Endodermal cell (in vitro differentiated cells): ENCODE results near the gene LCAT. TPM values are rescaled to one million over a fixed set of nuclear protein-coding genes. Genes with fewer than 3 reads are reported as not detected.
A peak's percentile ranks its signal among the peaks of the same experiment; 100 is the strongest.
"Not testable (repeated sequence)": the region's sequence is repeated elsewhere in the genome, so short reads cannot be mapped to it uniquely, and the experiment has no call there.

ENCODE experiments used
- DNase-seq: peaks from one replicate; pipeline ENCODE4 v3.0.0-alpha.2; 2017
- H3K27ac ChIP-seq: 2 replicates; pipeline ENCODE4 v1.5.1; 2013; ENCODE audit warnings: mild to moderate bottlenecking, low read depth, low read length, moderate library complexity
- H3K27me3 ChIP-seq: 2 replicates; pipeline ENCODE4 v1.6.1; 2013; ENCODE audit warnings: mild to moderate bottlenecking, low read length, moderate library complexity; ENCODE audit not compliant: insufficient read depth, control insufficient read depth, poor library complexity, severe bottlenecking
- H3K36me3 ChIP-seq: 2 replicates; pipeline ENCODE4 v1.7.0; 2013; ENCODE audit warnings: mild to moderate bottlenecking, low read length, moderate library complexity; ENCODE audit not compliant: control insufficient read depth, insufficient read depth
- H3K4me1 ChIP-seq: one replicate; pipeline ENCODE4 v1.7.0; 2013; ENCODE audit warnings: low read length; ENCODE audit not compliant: control insufficient read depth, insufficient read depth
- H3K4me3 ChIP-seq: 2 replicates; pipeline ENCODE4 v1.5.1; 2013; ENCODE audit warnings: mild to moderate bottlenecking, low read length, moderate library complexity
- H3K9ac ChIP-seq: 2 replicates; pipeline ENCODE4 v1.6.1; 2013; ENCODE audit warnings: mild to moderate bottlenecking, low read length, moderate library complexity; ENCODE audit not compliant: poor library complexity, severe bottlenecking; ENCODE audit errors: extremely low read depth
- H3K9me3 ChIP-seq: 2 replicates; pipeline ENCODE4 v1.6.1; 2013; ENCODE audit warnings: mild to moderate bottlenecking, low read length, moderate library complexity; ENCODE audit not compliant: control insufficient read depth
- H3K27ac Mint-ChIP-seq: 2 replicates; pipeline ENCODE4 v1.8.0; 2020; ENCODE audit warnings: mixed read lengths
- H3K27me3 Mint-ChIP-seq: 2 replicates; pipeline ENCODE4 v1.8.0; 2021; ENCODE audit warnings: mild to moderate bottlenecking, mixed read lengths; ENCODE audit not compliant: insufficient read depth
- H3K36me3 Mint-ChIP-seq: 2 replicates; pipeline ENCODE4 v1.8.0; 2020; ENCODE audit warnings: low read depth, mixed read lengths
- H3K4me1 Mint-ChIP-seq: 2 replicates; pipeline ENCODE4 v1.8.0; 2020; ENCODE audit warnings: mixed read lengths
- H3K4me3 Mint-ChIP-seq: 2 replicates; pipeline ENCODE4 v1.8.0; 2020; ENCODE audit warnings: mild to moderate bottlenecking, moderate library complexity, mixed read lengths
- H3K9me3 Mint-ChIP-seq: 2 replicates; pipeline ENCODE4 v1.8.0; 2020; ENCODE audit warnings: mild to moderate bottlenecking, mixed read lengths
- WGBS, 2 experiments: methylation state at CpG; one replicate each; pipeline versions ENCODE4 v1.1.5 to v1.1.7; 2013; ENCODE audit warnings: missing lambda C conversion rate in 2 of 2, mixed read lengths in 1 of 2; ENCODE audit not compliant: insufficient coverage in 1 of 2, insufficient read length in 1 of 2; 5-methylcytosine and 5-hydroxymethylcytosine counted together
- total RNA-seq, 2 donors: library from RNA; stranded (reverse); fragmentation: NEBNext Ultra II Directional in 1 of 2; extraction: Animal tissue kit (Norgen Biotek cat#: 25700) in 1 of 2; gene quantifications; 2 replicates in 1 of 2; 3 replicates in 1 of 2; pipeline ENCODE4 v1.2.1, GENCODE V29; 2021
- TF ChIP-seq, protein P1 (sequence below): fragments of 200-600 bp; sonication (generic); conservative IDR thresholded peaks from 2 replicates; pipeline ENCODE4 v1.5.0; 2021; ENCODE audit warnings: antibody characterized with exemption, mild to moderate bottlenecking

Gene LCAT
- total RNA-seq, 2 donors from 2014 or later, result 8.4 to 14.3 TPM

DNA sequence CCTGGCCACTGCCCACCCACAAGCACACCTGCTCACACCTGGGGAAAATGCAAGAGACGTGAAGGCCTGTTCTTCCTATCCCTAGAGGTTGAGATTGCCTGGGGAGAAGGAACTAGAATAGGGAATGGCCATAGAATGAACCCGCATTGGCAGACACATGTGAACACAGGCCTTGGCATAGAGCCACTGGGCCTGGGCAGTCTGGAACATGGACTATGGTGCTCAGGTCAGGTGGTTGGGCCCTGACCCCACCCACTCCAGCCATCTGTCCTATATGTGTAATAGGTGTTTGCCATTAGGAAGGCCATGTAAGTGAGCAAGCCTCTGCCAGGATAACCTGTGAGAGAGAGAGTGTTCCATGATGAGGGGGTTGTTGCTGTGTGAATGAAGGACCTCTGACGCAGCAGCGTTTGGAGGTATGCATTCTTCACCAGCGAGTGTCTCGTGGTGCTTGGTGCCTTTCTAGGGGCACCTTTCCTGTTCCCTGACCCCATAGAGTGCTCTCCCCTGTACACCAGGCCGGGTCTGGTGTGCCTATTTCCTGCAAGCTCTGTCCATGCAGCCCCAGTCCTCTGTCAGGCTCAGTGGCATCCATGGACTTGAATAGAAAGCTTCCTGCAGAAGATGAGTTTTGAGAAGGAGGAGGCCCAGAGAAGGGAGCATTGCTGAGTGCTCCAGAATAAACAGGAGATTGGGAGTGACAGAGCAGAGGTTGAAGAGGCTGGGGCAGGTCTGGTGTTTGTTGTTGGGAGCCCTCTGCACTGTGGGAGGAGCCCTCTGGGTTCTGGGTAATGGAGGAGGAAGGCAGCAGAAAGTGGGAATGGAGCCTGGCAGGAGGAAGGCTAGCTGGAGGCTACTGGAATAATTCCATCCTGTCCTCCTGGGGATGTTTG, 27.8 kb downstream of the LCAT start:
- DNase-seq, result no peak
- Histone ChIP-seq H3K36me3 (peaks cover 23% of the 10 kb centered on the region), H3K9me3 (no peaks in the 10 kb centered on the region), H3K9ac (no peak overlapping the region), H3K27me3 (no peaks in the 10 kb centered on the region), H3K4me3 (no peak overlapping the region), H3K4me1 (peaks cover 4% of the 10 kb centered on the region), H3K27ac (no peak overlapping the region)
- TF ChIP-seq, protein P1, sequence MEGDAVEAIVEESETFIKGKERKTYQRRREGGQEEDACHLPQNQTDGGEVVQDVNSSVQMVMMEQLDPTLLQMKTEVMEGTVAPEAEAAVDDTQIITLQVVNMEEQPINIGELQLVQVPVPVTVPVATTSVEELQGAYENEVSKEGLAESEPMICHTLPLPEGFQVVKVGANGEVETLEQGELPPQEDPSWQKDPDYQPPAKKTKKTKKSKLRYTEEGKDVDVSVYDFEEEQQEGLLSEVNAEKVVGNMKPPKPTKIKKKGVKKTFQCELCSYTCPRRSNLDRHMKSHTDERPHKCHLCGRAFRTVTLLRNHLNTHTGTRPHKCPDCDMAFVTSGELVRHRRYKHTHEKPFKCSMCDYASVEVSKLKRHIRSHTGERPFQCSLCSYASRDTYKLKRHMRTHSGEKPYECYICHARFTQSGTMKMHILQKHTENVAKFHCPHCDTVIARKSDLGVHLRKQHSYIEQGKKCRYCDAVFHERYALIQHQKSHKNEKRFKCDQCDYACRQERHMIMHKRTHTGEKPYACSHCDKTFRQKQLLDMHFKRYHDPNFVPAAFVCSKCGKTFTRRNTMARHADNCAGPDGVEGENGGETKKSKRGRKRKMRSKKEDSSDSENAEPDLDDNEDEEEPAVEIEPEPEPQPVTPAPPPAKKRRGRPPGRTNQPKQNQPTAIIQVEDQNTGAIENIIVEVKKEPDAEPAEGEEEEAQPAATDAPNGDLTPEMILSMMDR, result no peak
- Mint-ChIP-seq H3K4me1 (peaks cover 28% of the 10 kb centered on the region), H3K36me3 (peaks cover 25% of the 10 kb centered on the region), H3K4me3 (no peak overlapping the region), H3K27ac (peak overlapping the region; percentile 71), H3K27me3 (no peaks in the 10 kb centered on the region), H3K9me3 (no peaks in the 10 kb centered on the region)
- WGBS, 2 experiments, result 88 to 95% methylated on average over 6 to 7 of the region's 7 CpGs

DNA sequence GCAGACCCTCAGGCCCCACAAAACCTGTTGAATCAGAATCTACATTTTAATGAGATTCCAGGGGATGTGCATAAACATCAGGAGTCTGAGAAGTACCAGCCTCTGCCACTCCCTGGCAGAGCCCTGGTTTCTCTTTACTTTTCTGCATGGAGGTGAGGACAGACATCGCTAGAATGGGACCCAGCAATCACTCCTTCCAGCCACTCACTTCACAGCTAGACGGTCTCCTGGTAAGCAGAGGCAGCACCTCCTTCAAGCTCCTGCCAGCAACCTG, 28.5 kb downstream of the LCAT start:
- not testable (repeated sequence) for H3K9me3 ChIP-seq, DNase-seq, H3K27ac ChIP-seq, H3K4me1 ChIP-seq, H3K4me3 Mint-ChIP-seq, H3K27me3 Mint-ChIP-seq, H3K4me3 ChIP-seq, H3K27me3 ChIP-seq, H3K9ac ChIP-seq, H3K9me3 Mint-ChIP-seq
- WGBS, 2 experiments, result 83% methylated on average over 1 of the region's 2 CpGs; no CpG with 5 or more reads in 1 of the 2 experiments
- Mint-ChIP-seq H3K27ac (peak overlapping the region; percentile 71), H3K4me1 (peaks cover 28% of the 10 kb centered on the region), H3K36me3 (peaks cover 23% of the 10 kb centered on the region)
- H3K36me3 ChIP-seq, result peaks cover 23% of the 10 kb centered on the region

DNA sequence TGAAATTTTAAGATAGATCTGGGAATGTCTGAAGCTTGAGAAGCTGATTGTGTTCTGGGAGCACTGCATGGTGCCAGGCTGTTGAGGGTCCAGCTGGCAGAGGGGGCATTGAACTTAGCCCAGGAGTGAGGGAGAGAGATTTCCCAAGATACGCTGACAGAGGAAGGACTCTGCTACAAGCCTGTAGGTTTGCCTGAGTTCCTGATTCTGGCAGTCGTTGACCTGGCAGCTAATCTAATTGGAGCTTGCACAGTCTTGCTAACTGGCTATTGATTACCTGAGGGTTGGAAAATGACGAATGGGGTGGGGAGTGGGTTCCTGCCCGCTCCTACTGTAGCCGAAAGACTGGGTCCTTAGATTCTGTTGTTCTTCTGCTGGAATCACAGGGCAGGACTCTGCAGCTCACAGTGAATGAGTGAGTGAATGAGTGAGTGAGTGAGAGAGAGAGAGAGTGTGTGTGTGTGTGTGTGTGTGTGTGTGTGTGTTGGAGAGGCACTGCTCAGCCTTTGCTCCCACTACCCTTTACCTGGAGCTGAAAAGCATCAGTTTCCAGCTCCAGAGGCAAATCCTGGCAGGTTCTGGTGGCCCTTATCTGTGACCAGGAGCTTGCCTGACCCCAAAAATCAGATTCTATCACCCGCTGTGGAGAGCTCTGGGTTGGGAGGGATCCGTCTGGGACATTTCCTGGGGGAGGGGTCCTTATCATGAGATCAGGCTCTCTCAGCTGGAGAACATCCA, 29.0 kb downstream of the LCAT start:
- H3K4me1 Mint-ChIP-seq, result peaks cover 28% of the 10 kb centered on the region
- no peaks in the 10 kb centered on the region for H3K27me3 Mint-ChIP-seq
- Histone ChIP-seq H3K4me1 (peaks cover 4% of the 10 kb centered on the region), H3K27me3 (no peaks in the 10 kb centered on the region), H3K27ac (no peak overlapping the region), H3K4me3 (no peak overlapping the region), H3K9me3 (no peaks in the 10 kb centered on the region), H3K9ac (no peak overlapping the region), H3K36me3 (peaks cover 26% of the 10 kb centered on the region)
- TF ChIP-seq, protein P1, result no peak
- no peaks in the 10 kb centered on the region for H3K9me3 Mint-ChIP-seq
- peaks cover 27% of the 10 kb centered on the region for H3K36me3 Mint-ChIP-seq
- H3K27ac Mint-ChIP-seq, result peak overlapping the region; percentile 71
- no peak overlapping the region for H3K4me3 Mint-ChIP-seq
- peak; percentile 67 for DNase-seq
- WGBS, 2 experiments, result 69 to 74% methylated on average over 7 of the region's 7 CpGs
